HG03159 (cell line): Measurements from ENCODE around the gene SF3A1.
"Not testable (repeated sequence)": the region's sequence is repeated elsewhere in the genome, so short reads cannot be mapped to it uniquely, and the experiment has no call there.

ENCODE experiments used
- ATAC-seq: cut with Tn5 transposase; IDR thresholded peaks from one replicate; pipeline ENCODE4 v1.9.1; 2021; ENCODE audit warnings: mild to moderate bottlenecking, moderate library complexity; ENCODE audit not compliant: unreplicated experiment

The SF3A1 gene

DNA sequence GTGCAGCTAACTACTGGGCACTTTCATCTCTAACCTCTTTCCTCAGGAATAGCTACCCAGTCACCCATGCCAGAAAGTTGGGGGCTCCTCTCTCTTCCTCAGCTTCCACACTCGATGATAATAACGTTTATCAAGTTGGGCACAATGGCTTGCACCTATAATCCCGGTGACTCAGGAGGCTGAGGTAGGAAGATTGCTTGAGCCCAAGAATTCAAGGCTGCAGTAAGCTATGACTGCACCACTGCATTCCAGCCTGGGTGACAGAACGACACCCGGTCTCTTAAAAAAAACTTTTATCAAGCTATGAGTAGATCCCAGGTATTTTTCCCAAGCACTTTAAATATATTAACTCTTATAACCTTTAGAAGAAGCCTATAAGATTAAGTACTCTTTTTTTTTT is 2.0 kb downstream of the SF3A1 start:
- ATAC-seq = no peak

- ATAC-seq = no peak
Measured at GRCh38 chr22:30351226-30351625, 5.5 kb downstream of the SF3A1 start.

- no peak for ATAC-seq
Measured at GRCh38 chr22:30348809-30349208, 7.9 kb downstream of the SF3A1 start.

GRCh38 chr22:30348404-30348803 is 8.3 kb downstream of the SF3A1 start:
- ATAC-seq = no peak

DNA sequence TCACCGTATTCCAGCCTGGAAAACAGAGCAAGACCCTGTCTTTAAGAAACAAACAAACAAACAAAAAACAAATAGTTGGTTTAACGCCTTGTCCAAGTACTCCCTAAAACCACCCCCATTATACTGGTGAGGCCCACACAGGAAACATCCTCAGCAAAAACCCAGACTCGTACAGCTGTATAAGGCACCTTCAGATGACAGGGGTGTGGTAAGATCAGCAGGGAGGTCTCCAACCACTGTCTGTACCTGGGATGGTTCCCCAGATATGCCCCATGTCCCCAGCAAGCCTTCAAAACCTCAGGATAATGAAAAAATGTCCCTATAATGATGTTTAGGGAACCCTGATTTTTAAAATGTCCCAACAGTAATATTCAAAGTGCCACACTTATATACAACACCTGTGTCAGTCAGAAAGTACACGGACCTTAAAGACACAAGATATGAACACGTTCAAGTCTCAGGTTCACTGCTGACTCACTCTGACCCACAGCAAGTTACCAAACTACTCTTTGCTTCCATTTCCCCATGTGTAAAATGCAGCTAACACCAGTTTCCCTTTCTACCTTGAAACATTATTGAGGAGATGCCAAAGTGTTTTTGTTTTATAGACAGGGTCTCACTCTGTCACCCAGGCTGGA is 9.3 kb downstream of the SF3A1 start:
- no peak for ATAC-seq

- no peak for ATAC-seq
Measured at GRCh38 chr22:30344447-30345200, 12.1 kb downstream of the SF3A1 start.

DNA sequence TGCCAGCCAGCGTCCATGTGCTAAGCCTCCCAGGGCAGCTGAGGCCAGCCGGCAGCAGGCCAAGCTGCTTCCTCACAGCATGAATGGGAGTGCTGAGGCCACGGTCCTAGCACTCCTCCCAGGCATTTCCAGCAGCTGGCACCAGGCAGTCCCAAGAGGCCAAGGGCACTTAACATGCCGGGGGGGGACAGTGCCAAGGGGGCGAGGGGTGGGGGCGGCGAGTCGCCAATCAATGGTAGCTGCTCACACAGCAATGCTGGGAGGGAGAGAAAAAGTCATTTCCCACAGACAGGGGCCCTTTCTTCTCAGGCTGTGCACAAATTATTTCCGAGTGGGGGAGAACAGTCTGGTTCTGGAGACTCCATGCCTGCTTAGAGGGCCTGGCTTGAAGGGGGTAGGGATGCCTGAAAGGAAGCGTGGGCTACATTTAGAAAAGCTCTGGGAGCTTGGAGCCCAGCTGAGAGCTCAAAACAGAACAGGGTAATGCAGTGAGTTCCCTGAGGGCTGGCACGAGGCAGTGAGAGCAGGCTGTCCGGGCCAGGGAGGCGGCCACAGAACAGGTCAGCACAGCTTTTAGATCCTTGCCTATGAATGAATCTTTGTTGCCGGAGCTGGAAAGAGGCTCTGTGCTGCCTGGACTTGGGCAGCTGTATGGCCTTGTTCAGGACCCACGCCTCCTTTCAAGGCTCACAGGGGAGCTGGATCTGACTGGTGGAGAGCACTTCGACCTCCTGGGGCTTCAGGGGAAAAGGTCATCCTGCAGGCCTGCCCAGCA is 15.6 kb downstream of the SF3A1 start:
- no peak for ATAC-seq

GRCh38 chr22:30338802-30339201 is 17.9 kb downstream of the SF3A1 start:
- no peak for ATAC-seq

DNA sequence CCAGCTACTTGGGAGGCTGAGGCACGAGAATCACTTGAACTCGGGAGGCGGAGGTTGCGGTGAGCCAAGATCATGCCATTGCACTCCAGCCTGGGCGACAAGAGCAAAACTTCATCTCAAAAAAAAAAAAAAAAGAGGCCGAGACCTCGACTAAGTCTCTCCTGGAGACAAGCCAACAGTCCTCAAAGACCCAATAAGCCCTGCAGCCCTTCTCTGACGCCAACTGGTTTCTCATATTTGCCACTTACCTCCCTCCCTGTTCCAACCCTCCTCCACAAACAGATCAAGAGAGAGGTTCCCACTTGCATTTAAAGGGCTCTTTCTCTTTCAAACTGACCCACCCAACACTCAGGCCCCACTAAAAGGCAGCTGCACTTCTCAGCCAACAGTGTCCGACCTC is 18.4 kb downstream of the SF3A1 start:
- ATAC-seq = not testable (repeated sequence)

DNA sequence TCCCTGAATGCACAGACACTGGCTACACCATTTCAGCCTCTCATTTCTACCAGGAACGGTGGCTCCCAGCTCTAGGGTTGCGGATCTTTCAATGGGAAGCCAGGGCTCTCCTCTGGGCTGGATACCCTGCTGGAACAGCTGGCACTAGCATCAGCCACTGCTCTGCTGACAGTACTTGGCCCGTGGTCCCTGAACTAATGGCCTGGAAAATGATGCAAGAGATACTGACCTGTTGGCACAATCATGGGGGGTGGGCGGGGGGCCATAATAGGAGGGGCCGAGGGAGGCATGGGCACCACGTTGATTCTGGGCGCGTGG is 19.3 kb downstream of the SF3A1 start:
- ATAC-seq = no peak

DNA sequence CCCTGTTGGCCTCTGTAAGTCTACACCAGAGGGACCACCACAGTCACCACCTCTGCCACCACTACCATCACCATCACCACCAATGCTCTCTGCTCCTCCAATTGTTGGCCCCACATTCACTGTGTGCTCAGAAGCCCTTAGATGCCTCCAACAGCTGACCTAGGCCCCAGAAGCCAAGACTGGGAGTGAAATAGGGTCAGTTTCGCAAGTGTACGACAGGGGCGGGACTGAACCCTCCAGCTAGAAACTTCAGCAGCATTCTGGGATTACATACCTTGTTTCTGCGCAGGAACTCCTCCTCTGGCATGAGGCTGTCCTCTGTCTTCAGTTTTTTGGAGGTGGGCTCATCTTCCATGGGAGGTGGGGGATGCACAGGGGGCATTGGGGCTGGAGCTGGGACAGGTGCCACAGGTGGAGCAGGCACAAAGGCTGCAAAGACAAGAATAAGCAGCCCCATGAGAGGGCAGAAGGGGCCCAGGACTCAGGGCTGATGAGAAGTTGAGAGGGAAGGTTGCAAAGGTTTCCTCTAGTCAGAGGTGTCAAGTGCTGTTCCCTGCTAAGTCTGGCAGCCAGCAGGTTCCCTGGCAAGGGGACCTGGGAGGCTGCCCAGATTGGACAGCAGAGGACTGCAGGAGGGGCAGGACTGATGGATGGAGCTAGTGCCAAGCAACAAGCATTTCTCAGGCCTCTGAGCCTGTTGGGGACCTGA is 19.8 kb downstream of the SF3A1 start:
- ATAC-seq = no peak

DNA sequence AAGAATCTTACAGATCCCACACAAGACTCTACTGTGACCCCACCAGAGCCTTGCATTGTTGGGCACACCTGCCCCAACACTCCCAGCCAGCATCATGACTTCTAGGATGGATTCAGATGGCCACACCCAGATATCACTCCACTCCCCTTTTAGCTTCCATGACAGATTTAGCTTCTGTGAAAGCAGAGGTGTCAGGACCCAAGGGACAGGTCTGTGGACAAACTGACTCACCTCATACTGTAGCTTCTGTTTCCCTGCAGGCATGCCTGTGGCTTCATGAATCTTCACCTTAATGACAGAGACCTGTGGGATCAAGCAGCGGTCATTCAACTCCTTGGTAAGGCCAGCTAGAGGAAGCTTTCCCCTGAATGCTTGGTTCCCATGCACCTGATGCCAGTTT is 21.5 kb downstream of the SF3A1 start:
- ATAC-seq = no peak

DNA sequence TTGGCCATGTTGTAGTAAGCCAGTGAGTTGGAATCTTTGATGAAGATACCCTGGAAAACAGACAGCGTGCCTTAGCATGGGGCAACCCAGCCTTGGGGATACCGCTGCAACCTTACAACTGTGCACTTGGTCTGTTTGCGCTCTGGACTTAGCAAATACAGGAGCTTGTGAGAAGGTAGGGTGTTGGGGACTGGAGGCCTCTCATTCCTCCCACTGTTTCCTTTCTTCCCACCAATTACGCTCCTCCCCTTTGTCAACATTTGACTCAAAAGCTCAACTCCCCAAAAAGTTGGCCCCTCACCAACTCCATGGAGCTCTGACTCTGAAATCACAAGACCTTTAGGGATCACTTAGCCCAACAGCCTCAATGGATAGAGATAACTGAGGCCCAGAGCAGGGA is 22.0 kb downstream of the SF3A1 start:
- ATAC-seq = no peak

DNA sequence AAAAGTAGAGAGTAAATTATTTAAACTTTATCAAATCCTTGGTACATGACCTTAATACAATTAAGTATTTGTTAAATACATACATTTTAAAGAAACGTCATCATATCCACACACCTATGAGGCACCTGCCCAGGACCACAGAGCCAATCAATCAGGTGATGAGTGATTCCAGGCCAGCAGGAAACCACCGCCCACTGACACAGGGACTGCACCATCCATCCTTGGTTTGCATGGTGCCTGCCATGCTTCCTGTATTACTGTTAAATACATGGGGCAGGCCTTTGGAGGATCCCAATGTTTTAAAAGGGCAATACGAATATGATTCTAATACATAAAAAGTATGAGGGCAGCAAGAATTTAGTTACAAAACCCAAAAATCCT is 23.0 kb downstream of the SF3A1 start:
- no peak for ATAC-seq

DNA sequence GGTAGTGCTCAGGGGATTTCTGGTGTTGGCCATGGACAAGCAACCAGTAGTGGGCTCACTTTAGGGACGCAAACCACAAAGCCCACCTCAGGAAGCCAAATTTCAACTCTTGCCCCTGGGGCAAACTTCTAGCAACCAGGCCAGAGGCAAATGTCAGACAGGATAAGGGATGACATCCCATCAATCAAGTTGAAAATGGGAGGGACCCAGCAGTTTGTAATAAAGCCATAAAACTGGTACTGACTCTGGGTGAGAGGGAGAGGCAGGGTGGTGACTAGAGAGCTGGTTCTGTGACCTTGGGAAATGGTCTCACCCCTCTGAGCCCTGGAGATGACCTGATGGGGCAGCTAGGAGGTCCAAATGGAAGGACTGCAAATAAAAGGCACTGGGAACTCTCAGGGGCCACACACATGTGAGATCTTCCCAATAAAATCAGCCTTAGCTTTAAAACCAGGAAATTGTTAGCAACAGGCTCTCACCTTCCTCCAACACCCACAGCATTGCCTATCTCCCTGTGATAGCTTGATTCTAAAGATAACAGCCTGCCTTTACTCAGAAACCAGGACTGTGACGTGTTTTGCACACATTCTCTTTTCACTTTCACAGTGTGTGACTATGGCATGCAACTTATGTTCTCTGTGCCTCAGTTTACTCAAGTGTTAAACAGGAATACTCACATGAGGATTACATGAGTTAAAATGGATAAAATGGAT is 23.5 kb downstream of the SF3A1 start:
- ATAC-seq = no peak

DNA sequence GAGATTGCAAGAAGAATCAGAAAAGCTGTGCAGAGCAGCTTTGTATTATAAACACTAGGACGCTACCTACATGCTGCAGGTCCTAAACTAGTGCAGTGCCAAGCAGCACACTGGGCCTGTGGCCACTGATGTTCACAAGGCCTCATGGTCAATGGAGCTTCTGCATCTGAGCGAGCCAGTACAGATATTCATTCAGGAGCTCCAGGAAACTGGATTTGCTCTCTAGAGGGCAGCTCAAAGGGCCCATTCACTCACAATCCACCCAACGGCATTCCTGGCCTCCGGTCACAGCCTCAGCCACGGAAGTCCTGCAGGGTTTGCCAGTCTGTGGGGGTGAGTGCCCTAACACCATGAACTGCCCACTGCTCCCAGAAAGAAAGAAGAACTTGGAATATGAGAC is 24.1 kb downstream of the SF3A1 start:
- no peak for ATAC-seq

DNA sequence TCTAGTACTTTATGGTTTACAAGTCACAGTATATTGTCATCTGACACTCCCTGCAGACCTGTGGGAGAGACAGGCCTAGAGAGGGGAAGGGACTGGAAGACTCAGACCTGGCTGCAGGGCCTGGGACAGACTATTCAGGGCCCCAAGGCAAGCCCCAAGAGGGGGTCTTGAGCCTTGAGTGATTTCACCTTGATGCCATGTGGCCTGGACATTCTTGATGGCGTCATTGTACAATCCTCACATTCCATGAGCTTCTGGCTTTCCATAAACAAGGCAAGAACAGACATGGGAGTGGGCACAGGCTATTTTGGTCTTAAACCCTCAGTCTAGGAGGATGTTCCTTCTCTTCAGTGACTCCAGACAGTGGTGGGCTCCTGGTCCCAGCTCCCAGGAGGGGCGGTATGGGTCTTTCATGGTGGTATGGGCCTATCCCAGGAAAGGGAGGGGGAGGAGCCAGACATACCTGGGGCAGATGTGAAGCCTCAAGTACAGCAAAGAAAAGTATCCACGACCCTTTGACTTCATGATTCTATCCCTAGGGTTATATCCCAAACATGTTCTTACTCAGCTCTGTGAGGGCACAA is 28.1 kb downstream of the SF3A1 start:
- ATAC-seq = no peak

GRCh38 chr22:30327864-30328345 is 28.8 kb downstream of the SF3A1 start:
- no peak for ATAC-seq

DNA sequence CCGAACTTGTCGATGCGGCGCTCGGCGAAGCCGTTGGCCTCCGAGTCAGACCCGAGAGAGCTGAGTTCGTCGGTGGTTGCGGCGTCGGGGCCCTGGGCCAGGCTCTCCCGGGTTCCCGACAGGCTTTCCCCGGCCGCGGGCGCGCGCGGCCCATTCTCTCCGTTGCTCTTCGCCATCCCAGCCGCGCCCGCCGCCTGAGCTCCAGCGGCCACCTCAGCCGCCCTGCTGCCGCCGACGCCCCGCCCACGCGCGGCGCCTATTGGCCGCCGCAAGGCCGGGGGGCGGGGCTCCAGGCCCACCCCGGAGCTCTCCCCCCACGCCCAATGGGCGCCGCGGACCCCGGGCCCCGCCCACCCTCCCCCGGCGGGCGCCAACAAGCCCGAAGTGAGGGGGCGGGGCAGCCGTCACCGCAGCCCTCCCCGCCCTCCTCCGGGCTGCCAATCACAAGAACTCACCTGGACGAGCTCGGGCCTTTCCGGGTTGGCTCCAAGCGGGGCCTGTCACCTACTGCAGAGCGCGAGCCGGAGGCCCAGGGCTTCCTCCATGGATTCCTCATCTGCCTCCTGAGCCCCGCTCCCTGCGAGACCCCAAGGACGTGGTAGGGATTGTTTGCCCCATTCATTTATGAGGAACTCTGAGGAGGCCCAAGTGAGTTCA is 29.9 kb downstream of the SF3A1 start, which contains the start of gene TBC1D10A:
Gene TBC1D10A (minus strand): TSS at position 236 of the 657 bp plus-strand sequence. CDS start 60 bp downstream, at position 176.
- peak; percentile 85 for ATAC-seq

- peak; percentile 13 for ATAC-seq
Measured at GRCh38 chr22:30326255-30326705, 30.4 kb downstream of the SF3A1 start.
